Measurements from ENCODE around the gene OR7C1.
"Not testable (repeated sequence)": the region's sequence is repeated elsewhere in the genome, so short reads cannot be mapped to it uniquely, and the experiment has no call there.

Gene OR7C1

GRCh38 chr19:14809272-14810057, 25.5 kb downstream of the OR7C1 start:
- no peak for TF ChIP-seq CTCF (conservative IDR thresholded peaks at IDR 0.05; ENCODE audit: low read depth, low read length)
- no peak for DNase-seq (ENCODE audit: low read depth)
- H3K4me3 ChIP-seq (ENCODE audit: low read depth, low read length): no peak overlapping the region

- H3K4me3 ChIP-seq (ENCODE audit: low read depth, low read length): no peak overlapping the region
- DNase-seq (ENCODE audit: low read depth): peak; percentile 37
- TF ChIP-seq CTCF (conservative IDR thresholded peaks at IDR 0.05; ENCODE audit: low read depth, low read length): no peak
Measured at GRCh38 chr19:14804765-14805164, 30.2 kb downstream of the OR7C1 start.

- no peak for DNase-seq (ENCODE audit: low read depth)
- no peak overlapping the region for H3K4me3 ChIP-seq (ENCODE audit: low read depth, low read length)
- TF ChIP-seq CTCF (conservative IDR thresholded peaks at IDR 0.05; ENCODE audit: low read depth, low read length): no peak
Measured at GRCh38 chr19:14798760-14799159, 36.2 kb downstream of the OR7C1 start.

- no peak overlapping the region for H3K4me3 ChIP-seq (ENCODE audit: low read depth, low read length)
- TF ChIP-seq CTCF (conservative IDR thresholded peaks at IDR 0.05; ENCODE audit: low read depth, low read length): no peak
- DNase-seq (ENCODE audit: low read depth): no peak
Measured at GRCh38 chr19:14796021-14796420, 39.0 kb downstream of the OR7C1 start.

GRCh38 chr19:14795078-14795721, 39.8 kb downstream of the OR7C1 start:
- TF ChIP-seq CTCF (conservative IDR thresholded peaks at IDR 0.05; ENCODE audit: low read depth, low read length): no peak

GRCh38 chr19:14792250-14792649, 42.7 kb downstream of the OR7C1 start:
- DNase-seq (ENCODE audit: low read depth); H3K4me3 ChIP-seq (ENCODE audit: low read depth, low read length): not testable (repeated sequence)

More at GRCh38 chr19:14795078-14795721, 39.8 kb downstream of the OR7C1 start:
- no peak for DNase-seq (ENCODE audit: low read depth)
- no peak overlapping the region for H3K4me3 ChIP-seq (ENCODE audit: low read depth, low read length)

- TF ChIP-seq CTCF (conservative IDR thresholded peaks at IDR 0.05; ENCODE audit: low read depth, low read length): peak; percentile 88
- peak overlapping the region; percentile 32 for H3K4me3 ChIP-seq (ENCODE audit: low read depth, low read length)
- DNase-seq (ENCODE audit: low read depth): peak; percentile 33
Measured at GRCh38 chr19:14786421-14786851, 48.5 kb downstream of the OR7C1 start.

GRCh38 chr19:14785102-14785793, 49.7 kb downstream of the OR7C1 start:
- H3K4me3 ChIP-seq (ENCODE audit: low read depth, low read length): not testable (repeated sequence)
- peak; percentile 75 for DNase-seq (ENCODE audit: low read depth)

- H3K4me3 ChIP-seq (ENCODE audit: low read depth, low read length): not testable (repeated sequence)
- DNase-seq (ENCODE audit: low read depth): peak; percentile 76
Measured at GRCh38 chr19:14784730-14785101, 50.3 kb downstream of the OR7C1 start.

- not testable (repeated sequence) for H3K4me3 ChIP-seq (ENCODE audit: low read depth, low read length); DNase-seq (ENCODE audit: low read depth)
Measured at GRCh38 chr19:14783410-14783998, 51.5 kb downstream of the OR7C1 start.
